ENCODE measurements around the gene BRD9.
"Not testable (repeated sequence)": the region's sequence is repeated elsewhere in the genome, so short reads cannot be mapped to it uniquely, and the experiment has no call there.

Gene BRD9

GRCh38 chr5:846602-847091 lies 46.0 kb downstream of the BRD9 start:
- DNase-seq (ENCODE audit: low read depth in 1 of 2, low spot score in 1 of 2) = not testable (repeated sequence)

GRCh38 chr5:845676-846601 lies 46.7 kb downstream of the BRD9 start:
- DNase-seq (ENCODE audit: low read depth in 1 of 2, low spot score in 1 of 2) = not testable (repeated sequence)

- DNase-seq (ENCODE audit: low read depth in 1 of 2, low spot score in 1 of 2) = not testable (repeated sequence)
These were observed 47.4 kb downstream of the BRD9 start for GRCh38 chr5:845031-845675.

GRCh38 chr5:844426-844825 lies 48.2 kb downstream of the BRD9 start:
- DNase-seq (ENCODE audit: low read depth in 1 of 2, low spot score in 1 of 2) = not testable (repeated sequence)

GRCh38 chr5:843926-844325 lies 48.7 kb downstream of the BRD9 start:
- not testable (repeated sequence) for DNase-seq (ENCODE audit: low read depth in 1 of 2, low spot score in 1 of 2)

- DNase-seq (ENCODE audit: low read depth in 1 of 2, low spot score in 1 of 2) = not testable (repeated sequence)
These were observed 49.2 kb downstream of the BRD9 start for GRCh38 chr5:843371-843770.

GRCh38 chr5:842402-843221 lies 50.0 kb downstream of the BRD9 start:
- DNase-seq (ENCODE audit: low read depth in 1 of 2, low spot score in 1 of 2) = not testable (repeated sequence)

- DNase-seq (ENCODE audit: low read depth in 1 of 2, low spot score in 1 of 2) = not testable (repeated sequence)
These were observed 50.8 kb downstream of the BRD9 start for GRCh38 chr5:841531-842401.

GRCh38 chr5:840974-841435 lies 51.6 kb downstream of the BRD9 start:
- DNase-seq (ENCODE audit: low read depth in 1 of 2, low spot score in 1 of 2) = not testable (repeated sequence)

GRCh38 chr5:840118-840973 lies 52.3 kb downstream of the BRD9 start:
- not testable (repeated sequence) for DNase-seq (ENCODE audit: low read depth in 1 of 2, low spot score in 1 of 2)

- not testable (repeated sequence) for DNase-seq (ENCODE audit: low read depth in 1 of 2, low spot score in 1 of 2)
These were observed 54.2 kb downstream of the BRD9 start for GRCh38 chr5:838431-838851.

- not testable (repeated sequence) for DNase-seq (ENCODE audit: low read depth in 1 of 2, low spot score in 1 of 2)
These were observed 54.9 kb downstream of the BRD9 start for GRCh38 chr5:837621-838121.

- DNase-seq (ENCODE audit: low read depth in 1 of 2, low spot score in 1 of 2) = not testable (repeated sequence)
These were observed 56.5 kb downstream of the BRD9 start for GRCh38 chr5:835933-836612.

GRCh38 chr5:834013-834412 lies 58.6 kb downstream of the BRD9 start:
- not testable (repeated sequence) for DNase-seq (ENCODE audit: low read depth in 1 of 2, low spot score in 1 of 2)

GRCh38 chr5:828194-828593 lies 64.4 kb downstream of the BRD9 start:
- not testable (repeated sequence) for DNase-seq (ENCODE audit: low read depth in 1 of 2, low spot score in 1 of 2)

- not testable (repeated sequence) for DNase-seq (ENCODE audit: low read depth in 1 of 2, low spot score in 1 of 2)
These were observed 67.1 kb downstream of the BRD9 start for GRCh38 chr5:825544-825943.

- no peak for DNase-seq (ENCODE audit: low read depth in 1 of 2, low spot score in 1 of 2)
These were observed 71.1 kb downstream of the BRD9 start for GRCh38 chr5:821504-821903.

GRCh38 chr5:820245-820644 lies 72.4 kb downstream of the BRD9 start:
- no peak for DNase-seq (ENCODE audit: low read depth in 1 of 2, low spot score in 1 of 2)

Data from stimulated activated CD4-positive, alpha-beta T cell treated with anti-CD3 and anti-CD28 coated beads, Interleukin-15, amount 100 ng/mL, for 1 hour (primary cell).